ENCODE data around the gene OOSP3. TPM values are rescaled to one million over a fixed set of nuclear protein-coding genes. Genes with fewer than 3 reads are reported as not detected.
"Not testable (repeated sequence)": the region's sequence is repeated elsewhere in the genome, so short reads cannot be mapped to it uniquely, and the experiment has no call there.

OOSP3 gene
- total RNA-seq, 2 experiments from 2014 or later = not detected

DNA sequence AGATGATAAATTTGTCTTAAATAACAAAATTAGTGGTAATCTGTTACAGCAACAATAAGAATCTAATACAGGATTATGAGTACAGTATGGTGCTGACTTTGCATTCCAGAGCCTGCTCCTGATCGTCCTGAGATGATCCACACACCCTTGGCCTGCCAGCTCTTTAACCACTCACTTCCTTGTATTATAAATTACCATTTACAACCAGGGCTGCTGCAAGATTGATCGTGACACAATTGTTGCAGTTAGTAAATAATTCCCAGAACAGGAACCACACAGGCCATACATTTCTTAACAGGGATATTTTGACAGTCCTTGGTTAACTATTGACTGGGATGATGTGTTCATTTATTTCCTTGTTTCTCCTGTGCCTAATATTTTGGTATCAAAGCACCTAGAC, 29.5 kb upstream of the OOSP3 start:
- Mint-ChIP-seq H3K9me3 (no peaks in the 10 kb centered on the region), H3K4me1 (ENCODE audit: low read depth) (no peaks in the 10 kb centered on the region), H3K4me3 (no peak overlapping the region), H3K36me3 (ENCODE audit: low read depth) (no peaks in the 10 kb centered on the region), H3K27me3 (no peaks in the 10 kb centered on the region), H3K27ac (no peak overlapping the region)
- Histone ChIP-seq H3K4me3 (ENCODE audit: low read length) (no peak overlapping the region), H3K9me3 (ENCODE audit: control insufficient read depth in 1 of 2, insufficient read depth in 1 of 2, low read length in 2 of 2) (no peaks in the 10 kb centered on the region), H3K27me3 (ENCODE audit: control insufficient read depth in 1 of 2, insufficient read depth in 2 of 2, low read length in 2 of 2) (no peaks in the 10 kb centered on the region), H3K27ac (ENCODE audit: low read depth in 1 of 2, low read length in 2 of 2) (no peak overlapping the region), H3K4me1 (ENCODE audit: insufficient read depth, low read length) (no peaks in the 10 kb centered on the region), H3K36me3 (ENCODE audit: insufficient read depth, low read length) (no peaks in the 10 kb centered on the region)
- ATAC-seq (ENCODE audit: poor library complexity) = no peak
- POLR2A ChIA-PET = no interaction called here
- CTCF ChIA-PET = no interaction called here
- no peak for DNase-seq
- TF ChIP-seq, protein P1, sequence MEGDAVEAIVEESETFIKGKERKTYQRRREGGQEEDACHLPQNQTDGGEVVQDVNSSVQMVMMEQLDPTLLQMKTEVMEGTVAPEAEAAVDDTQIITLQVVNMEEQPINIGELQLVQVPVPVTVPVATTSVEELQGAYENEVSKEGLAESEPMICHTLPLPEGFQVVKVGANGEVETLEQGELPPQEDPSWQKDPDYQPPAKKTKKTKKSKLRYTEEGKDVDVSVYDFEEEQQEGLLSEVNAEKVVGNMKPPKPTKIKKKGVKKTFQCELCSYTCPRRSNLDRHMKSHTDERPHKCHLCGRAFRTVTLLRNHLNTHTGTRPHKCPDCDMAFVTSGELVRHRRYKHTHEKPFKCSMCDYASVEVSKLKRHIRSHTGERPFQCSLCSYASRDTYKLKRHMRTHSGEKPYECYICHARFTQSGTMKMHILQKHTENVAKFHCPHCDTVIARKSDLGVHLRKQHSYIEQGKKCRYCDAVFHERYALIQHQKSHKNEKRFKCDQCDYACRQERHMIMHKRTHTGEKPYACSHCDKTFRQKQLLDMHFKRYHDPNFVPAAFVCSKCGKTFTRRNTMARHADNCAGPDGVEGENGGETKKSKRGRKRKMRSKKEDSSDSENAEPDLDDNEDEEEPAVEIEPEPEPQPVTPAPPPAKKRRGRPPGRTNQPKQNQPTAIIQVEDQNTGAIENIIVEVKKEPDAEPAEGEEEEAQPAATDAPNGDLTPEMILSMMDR (IDR thresholded peaks at IDR 0.05) = no peak
- intact Hi-C loops (cut with DNase I, micrococcal nuclease) = no loop called here

DNA sequence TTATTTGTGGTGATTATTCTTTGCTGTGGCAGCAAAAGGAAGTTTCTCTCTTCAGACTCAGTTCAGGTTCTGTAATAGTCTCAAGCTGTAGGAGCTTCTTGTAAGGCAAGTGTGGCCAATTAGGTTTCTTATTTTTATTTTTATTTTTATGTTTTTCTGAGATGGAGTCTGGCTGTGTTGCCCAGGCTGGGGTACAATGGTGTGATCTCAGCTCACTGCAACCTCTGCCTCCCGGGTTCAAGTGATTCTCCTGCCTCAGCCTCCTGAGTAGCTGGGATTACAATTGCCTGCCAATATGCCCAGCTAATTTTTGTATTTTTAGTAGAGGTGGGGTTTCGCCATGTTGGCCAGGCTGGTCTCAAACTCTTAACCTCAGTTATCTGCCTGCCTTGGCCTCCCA, 29.0 kb upstream of the OOSP3 start:
- H3K27me3 ChIP-seq (ENCODE audit: control insufficient read depth in 1 of 2, insufficient read depth in 2 of 2, low read length in 2 of 2); H3K36me3 Mint-ChIP-seq (ENCODE audit: low read depth); H3K27ac ChIP-seq (ENCODE audit: low read depth in 1 of 2, low read length in 2 of 2); H3K27ac Mint-ChIP-seq; H3K9me3 ChIP-seq (ENCODE audit: control insufficient read depth in 1 of 2, insufficient read depth in 1 of 2, low read length in 2 of 2); CTCF ChIA-PET; POLR2A ChIA-PET; H3K4me3 Mint-ChIP-seq; ATAC-seq (ENCODE audit: poor library complexity); H3K4me1 ChIP-seq (ENCODE audit: insufficient read depth, low read length); H3K4me3 ChIP-seq (ENCODE audit: low read length); H3K4me1 Mint-ChIP-seq (ENCODE audit: low read depth); H3K9me3 Mint-ChIP-seq; DNase-seq; H3K36me3 ChIP-seq (ENCODE audit: insufficient read depth, low read length); H3K27me3 Mint-ChIP-seq; intact Hi-C loops (cut with DNase I, micrococcal nuclease): not testable (repeated sequence)

DNA sequence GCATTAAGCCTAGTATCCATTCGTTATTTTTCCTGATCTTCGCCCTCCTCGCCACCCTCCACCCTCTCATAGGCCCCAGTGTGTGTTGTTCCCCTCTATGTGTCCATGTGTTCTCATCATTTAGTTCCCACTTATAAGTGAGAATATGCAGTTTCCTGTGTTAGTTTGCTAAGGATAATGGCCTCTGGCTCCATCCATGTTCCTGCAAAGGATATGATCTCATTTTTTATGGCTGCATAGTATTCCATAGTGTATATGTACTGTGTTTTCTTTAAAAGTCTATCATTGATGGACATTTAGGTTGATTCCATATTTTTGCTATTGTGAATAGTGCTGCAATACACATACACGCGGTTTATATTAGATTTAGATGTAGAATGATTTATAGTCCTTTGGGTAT, 27.2 kb upstream of the OOSP3 start:
- POLR2A ChIA-PET; H3K36me3 ChIP-seq (ENCODE audit: insufficient read depth, low read length); H3K4me1 ChIP-seq (ENCODE audit: insufficient read depth, low read length); H3K9me3 Mint-ChIP-seq; H3K27ac Mint-ChIP-seq; H3K9me3 ChIP-seq (ENCODE audit: control insufficient read depth in 1 of 2, insufficient read depth in 1 of 2, low read length in 2 of 2); H3K4me1 Mint-ChIP-seq (ENCODE audit: low read depth); H3K27me3 ChIP-seq (ENCODE audit: control insufficient read depth in 1 of 2, insufficient read depth in 2 of 2, low read length in 2 of 2); H3K27me3 Mint-ChIP-seq; CTCF ChIA-PET; intact Hi-C loops (cut with DNase I, micrococcal nuclease); H3K27ac ChIP-seq (ENCODE audit: low read depth in 1 of 2, low read length in 2 of 2); H3K36me3 Mint-ChIP-seq (ENCODE audit: low read depth); H3K4me3 ChIP-seq (ENCODE audit: low read length); H3K4me3 Mint-ChIP-seq; DNase-seq; ATAC-seq (ENCODE audit: poor library complexity): not testable (repeated sequence)

- ATAC-seq (ENCODE audit: poor library complexity) = no peak
- CTCF ChIA-PET = no interaction called here
These were observed 23.7 kb upstream of the OOSP3 start for GRCh38 chr11:59854871-59855270.

More at GRCh38 chr11:59854871-59855270, 23.7 kb upstream of the OOSP3 start:
- Mint-ChIP-seq H3K36me3 (ENCODE audit: low read depth) (no peaks in the 10 kb centered on the region), H3K4me3 (no peak overlapping the region), H3K27me3 (no peaks in the 10 kb centered on the region), H3K4me1 (ENCODE audit: low read depth) (peaks cover 6% of the 10 kb centered on the region), H3K27ac (no peak overlapping the region), H3K9me3 (no peaks in the 10 kb centered on the region)
- TF ChIP-seq, protein P1 (IDR thresholded peaks at IDR 0.05) = no peak
- POLR2A ChIA-PET = no interaction called here
- Histone ChIP-seq H3K27ac (ENCODE audit: low read depth in 1 of 2, low read length in 2 of 2) (no peak overlapping the region), H3K4me1 (ENCODE audit: insufficient read depth, low read length) (peaks cover 15% of the 10 kb centered on the region), H3K36me3 (ENCODE audit: insufficient read depth, low read length) (no peaks in the 10 kb centered on the region), H3K4me3 (ENCODE audit: low read length) (no peak overlapping the region), H3K27me3 (ENCODE audit: control insufficient read depth in 1 of 2, insufficient read depth in 2 of 2, low read length in 2 of 2) (no peaks in the 10 kb centered on the region), H3K9me3 (ENCODE audit: control insufficient read depth in 1 of 2, insufficient read depth in 1 of 2, low read length in 2 of 2) (no peaks in the 10 kb centered on the region)
- intact Hi-C loops (cut with DNase I, micrococcal nuclease) = no loop called here
- DNase-seq = no peak
